Fibroblast of skin of right biceps (primary cell): ENCODE results near the gene SSH3.

Experiments used
- DNase-seq: peaks from one replicate; pipeline ENCODE4 v3.0.0-alpha.2; 2013

Gene SSH3

GRCh38 chr11:67281552-67282150, 21.7 kb upstream of the SSH3 start:
- no peak for DNase-seq

- no peak for DNase-seq
Observed at GRCh38 chr11:67282155-67282875, 21.0 kb upstream of the SSH3 start.

GRCh38 chr11:67282876-67283371, 20.4 kb upstream of the SSH3 start:
- DNase-seq, result no peak

- DNase-seq, result no peak
Observed at GRCh38 chr11:67283481-67283963, 19.8 kb upstream of the SSH3 start.

- DNase-seq, result no peak
Observed at GRCh38 chr11:67284811-67285540, 18.4 kb upstream of the SSH3 start.

GRCh38 chr11:67285541-67286498, 17.5 kb upstream of the SSH3 start:
- no peak for DNase-seq

GRCh38 chr11:67286621-67287333, 16.6 kb upstream of the SSH3 start:
- DNase-seq, result no peak

GRCh38 chr11:67287355-67288197, 15.8 kb upstream of the SSH3 start:
- DNase-seq, result no peak

- no peak for DNase-seq
Observed at GRCh38 chr11:67288198-67288451, 15.2 kb upstream of the SSH3 start.

GRCh38 chr11:67288452-67289225, 14.7 kb upstream of the SSH3 start:
- DNase-seq, result peak; percentile 89

GRCh38 chr11:67289226-67289650, 14.1 kb upstream of the SSH3 start, which contains the start of gene ANKRD13D:
Gene ANKRD13D (plus strand): TSS chr11:67289303. CDS start chr11:67289461, 158 bp downstream.
- DNase-seq, result no peak

GRCh38 chr11:67289651-67290479, 13.5 kb upstream of the SSH3 start:
- DNase-seq, result no peak

GRCh38 chr11:67290801-67291200, 12.5 kb upstream of the SSH3 start:
- DNase-seq, result no peak

GRCh38 chr11:67291481-67292381, 11.6 kb upstream of the SSH3 start:
- no peak for DNase-seq

GRCh38 chr11:67292671-67293070, 10.7 kb upstream of the SSH3 start:
- peak; percentile 20 for DNase-seq

- peak; percentile 74 for DNase-seq
Observed at GRCh38 chr11:67293090-67293489, 10.2 kb upstream of the SSH3 start.

GRCh38 chr11:67295846-67296245, 7.5 kb upstream of the SSH3 start:
- no peak for DNase-seq

GRCh38 chr11:67298786-67299185, 4.5 kb upstream of the SSH3 start:
- DNase-seq, result no peak
